K562 (cell line): ENCODE data around the gene SLC31A1. TPM values are rescaled to one million over a fixed set of nuclear protein-coding genes. Genes with fewer than 3 reads are reported as not detected.

Experiments used
- CREB1 ChIP-seq, 2 experiments: sonication (generic) in 1 of 2; formaldehyde crosslinking in 1 of 2; IDR thresholded peaks; 2 replicates each; pipeline versions ENCODE4 v1.6.1 to v1.8.0; 2012 to 2022; ENCODE audit warnings: inconsistent platforms in 1 of 2, mild to moderate bottlenecking in 1 of 2, missing genetic modification reagents in 1 of 2, moderate library complexity in 1 of 2
- GABPA ChIP-seq: fragments of 200-800 bp; sonication (Bioruptor generic); conservative IDR thresholded peaks from 2 replicates; pipeline ENCODE4 v1.6.1; 2016; ENCODE audit warnings: low read depth, missing genetic modification characterization, missing compliant biosample characterization
- HBP1 ChIP-seq: fragments of 450-650 bp; formaldehyde crosslinking; IDR thresholded peaks from 2 replicates; pipeline ENCODE4 v1.4.0; 2022; ENCODE audit warnings: missing genetic modification characterization
- ID3 ChIP-seq, 2 experiments: fragments of 250-450 bp in 1 of 2; fragments of 450-650 bp in 1 of 2; sonication (Bioruptor Pico) in 1 of 2; IDR thresholded peaks; 2 replicates each; pipeline versions ENCODE4 v1.6.1 to v1.8.0; 2016 to 2021; ENCODE audit warnings: mild to moderate bottlenecking in 2 of 2, moderate library complexity in 2 of 2, missing compliant biosample characterization in 1 of 2, missing genetic modification characterization in 1 of 2
- SOX6 ChIP-seq: fragments of 450-650 bp; IDR thresholded peaks from 2 replicates; pipeline ENCODE4 v1.6.1; 2014; ENCODE audit warnings: mild to moderate bottlenecking
- SREBF1 ChIP-seq: fragments of 150-350 bp; IDR thresholded peaks from 2 replicates; pipeline ENCODE4 v1.6.1; 2014; ENCODE audit warnings: antibody characterized with exemption, low read depth, low read length, borderline replicate concordance
- TAL1 ChIP-seq: fragments of 450-650 bp; IDR thresholded peaks from 2 replicates; pipeline ENCODE4 v1.6.1; 2016; ENCODE audit warnings: mild to moderate bottlenecking
- ZBTB11 ChIP-seq, 3 experiments: fragments of 200-800 bp in 1 of 3; fragments of 250-450 bp in 1 of 3; fragments of 450-650 bp in 1 of 3; sonication (Bioruptor Pico) in 1 of 3; sonication (Bioruptor generic) in 1 of 3; formaldehyde crosslinking in 1 of 3; IDR thresholded peaks; 2 replicates each; pipeline versions ENCODE4 v1.6.1 to v1.8.0; 2016 to 2022; ENCODE audit warnings: mild to moderate bottlenecking in 2 of 3, missing genetic modification characterization in 2 of 3, missing compliant biosample characterization in 1 of 3, moderate library complexity in 1 of 3
- polyA plus RNA-seq, 8 experiments: library from polyadenylated mRNA; depleted of rRNA in 4 of 8; stranded (reverse) in 5 of 8; unstranded in 3 of 8; fragments of >200 nt; fragmentation: Nextera tagmentation in 2 of 8; fragmentation: Illumina TruSeq in 1 of 8; extraction: Ambion mirVana in 2 of 8; extraction: Trizol in 1 of 8; gene quantifications; 2 replicates each; pipeline versions ENCODE4 v1.2.1 to v1.2.3, GENCODE V29; 2011 to 2014; ENCODE audit warnings: inconsistent platforms in 1 of 8, missing spikeins in 1 of 8
- total RNA-seq, 7 experiments: library from RNA; depleted of rRNA in 6 of 7; stranded (reverse); fragments of >200 nt in 6 of 7; fragmentation: Illumina TruSeq in 2 of 7; extraction: Trizol in 2 of 7; gene quantifications; 2 replicates each; pipeline versions ENCODE4 v1.2.1 to v1.2.3, GENCODE V29; 2011 to 2021; ENCODE audit warnings: low replicate concordance in 1 of 7
- TF ChIP-seq, protein P1 (sequence below): fragments of 200-600 bp; sonication (generic); IDR thresholded peaks from one replicate; pipeline ENCODE4 v1.6.1; 2012; ENCODE audit warnings: mild to moderate bottlenecking, low read depth, low read length, inconsistent platforms

SLC31A1 gene
- total and polyA plus RNA-seq, 9 of the 15 experiments (the other 6 are each of a cell fraction or from before 2014, with no cell fraction given): 15.4 to 40.7 (median 25.9) TPM

- TF ChIP-seq SREBF1: no peak
- no peak for TF ChIP-seq TAL1
- TF ChIP-seq ID3 (CRISPR knock-in tag; IDR thresholded peaks at IDR 0.05): no peak
- no peak for TF ChIP-seq ID3 (tag; IDR thresholded peaks at IDR 0.05)
- no peak for TF ChIP-seq CREB1 (IDR thresholded peaks at IDR 0.05)
- peak; percentile 28; the same call in 1 of the 2 replicates for TF ChIP-seq CREB1 (CRISPR knock-in tag; IDR thresholded peaks at IDR 0.05)
- TF ChIP-seq, protein P1, sequence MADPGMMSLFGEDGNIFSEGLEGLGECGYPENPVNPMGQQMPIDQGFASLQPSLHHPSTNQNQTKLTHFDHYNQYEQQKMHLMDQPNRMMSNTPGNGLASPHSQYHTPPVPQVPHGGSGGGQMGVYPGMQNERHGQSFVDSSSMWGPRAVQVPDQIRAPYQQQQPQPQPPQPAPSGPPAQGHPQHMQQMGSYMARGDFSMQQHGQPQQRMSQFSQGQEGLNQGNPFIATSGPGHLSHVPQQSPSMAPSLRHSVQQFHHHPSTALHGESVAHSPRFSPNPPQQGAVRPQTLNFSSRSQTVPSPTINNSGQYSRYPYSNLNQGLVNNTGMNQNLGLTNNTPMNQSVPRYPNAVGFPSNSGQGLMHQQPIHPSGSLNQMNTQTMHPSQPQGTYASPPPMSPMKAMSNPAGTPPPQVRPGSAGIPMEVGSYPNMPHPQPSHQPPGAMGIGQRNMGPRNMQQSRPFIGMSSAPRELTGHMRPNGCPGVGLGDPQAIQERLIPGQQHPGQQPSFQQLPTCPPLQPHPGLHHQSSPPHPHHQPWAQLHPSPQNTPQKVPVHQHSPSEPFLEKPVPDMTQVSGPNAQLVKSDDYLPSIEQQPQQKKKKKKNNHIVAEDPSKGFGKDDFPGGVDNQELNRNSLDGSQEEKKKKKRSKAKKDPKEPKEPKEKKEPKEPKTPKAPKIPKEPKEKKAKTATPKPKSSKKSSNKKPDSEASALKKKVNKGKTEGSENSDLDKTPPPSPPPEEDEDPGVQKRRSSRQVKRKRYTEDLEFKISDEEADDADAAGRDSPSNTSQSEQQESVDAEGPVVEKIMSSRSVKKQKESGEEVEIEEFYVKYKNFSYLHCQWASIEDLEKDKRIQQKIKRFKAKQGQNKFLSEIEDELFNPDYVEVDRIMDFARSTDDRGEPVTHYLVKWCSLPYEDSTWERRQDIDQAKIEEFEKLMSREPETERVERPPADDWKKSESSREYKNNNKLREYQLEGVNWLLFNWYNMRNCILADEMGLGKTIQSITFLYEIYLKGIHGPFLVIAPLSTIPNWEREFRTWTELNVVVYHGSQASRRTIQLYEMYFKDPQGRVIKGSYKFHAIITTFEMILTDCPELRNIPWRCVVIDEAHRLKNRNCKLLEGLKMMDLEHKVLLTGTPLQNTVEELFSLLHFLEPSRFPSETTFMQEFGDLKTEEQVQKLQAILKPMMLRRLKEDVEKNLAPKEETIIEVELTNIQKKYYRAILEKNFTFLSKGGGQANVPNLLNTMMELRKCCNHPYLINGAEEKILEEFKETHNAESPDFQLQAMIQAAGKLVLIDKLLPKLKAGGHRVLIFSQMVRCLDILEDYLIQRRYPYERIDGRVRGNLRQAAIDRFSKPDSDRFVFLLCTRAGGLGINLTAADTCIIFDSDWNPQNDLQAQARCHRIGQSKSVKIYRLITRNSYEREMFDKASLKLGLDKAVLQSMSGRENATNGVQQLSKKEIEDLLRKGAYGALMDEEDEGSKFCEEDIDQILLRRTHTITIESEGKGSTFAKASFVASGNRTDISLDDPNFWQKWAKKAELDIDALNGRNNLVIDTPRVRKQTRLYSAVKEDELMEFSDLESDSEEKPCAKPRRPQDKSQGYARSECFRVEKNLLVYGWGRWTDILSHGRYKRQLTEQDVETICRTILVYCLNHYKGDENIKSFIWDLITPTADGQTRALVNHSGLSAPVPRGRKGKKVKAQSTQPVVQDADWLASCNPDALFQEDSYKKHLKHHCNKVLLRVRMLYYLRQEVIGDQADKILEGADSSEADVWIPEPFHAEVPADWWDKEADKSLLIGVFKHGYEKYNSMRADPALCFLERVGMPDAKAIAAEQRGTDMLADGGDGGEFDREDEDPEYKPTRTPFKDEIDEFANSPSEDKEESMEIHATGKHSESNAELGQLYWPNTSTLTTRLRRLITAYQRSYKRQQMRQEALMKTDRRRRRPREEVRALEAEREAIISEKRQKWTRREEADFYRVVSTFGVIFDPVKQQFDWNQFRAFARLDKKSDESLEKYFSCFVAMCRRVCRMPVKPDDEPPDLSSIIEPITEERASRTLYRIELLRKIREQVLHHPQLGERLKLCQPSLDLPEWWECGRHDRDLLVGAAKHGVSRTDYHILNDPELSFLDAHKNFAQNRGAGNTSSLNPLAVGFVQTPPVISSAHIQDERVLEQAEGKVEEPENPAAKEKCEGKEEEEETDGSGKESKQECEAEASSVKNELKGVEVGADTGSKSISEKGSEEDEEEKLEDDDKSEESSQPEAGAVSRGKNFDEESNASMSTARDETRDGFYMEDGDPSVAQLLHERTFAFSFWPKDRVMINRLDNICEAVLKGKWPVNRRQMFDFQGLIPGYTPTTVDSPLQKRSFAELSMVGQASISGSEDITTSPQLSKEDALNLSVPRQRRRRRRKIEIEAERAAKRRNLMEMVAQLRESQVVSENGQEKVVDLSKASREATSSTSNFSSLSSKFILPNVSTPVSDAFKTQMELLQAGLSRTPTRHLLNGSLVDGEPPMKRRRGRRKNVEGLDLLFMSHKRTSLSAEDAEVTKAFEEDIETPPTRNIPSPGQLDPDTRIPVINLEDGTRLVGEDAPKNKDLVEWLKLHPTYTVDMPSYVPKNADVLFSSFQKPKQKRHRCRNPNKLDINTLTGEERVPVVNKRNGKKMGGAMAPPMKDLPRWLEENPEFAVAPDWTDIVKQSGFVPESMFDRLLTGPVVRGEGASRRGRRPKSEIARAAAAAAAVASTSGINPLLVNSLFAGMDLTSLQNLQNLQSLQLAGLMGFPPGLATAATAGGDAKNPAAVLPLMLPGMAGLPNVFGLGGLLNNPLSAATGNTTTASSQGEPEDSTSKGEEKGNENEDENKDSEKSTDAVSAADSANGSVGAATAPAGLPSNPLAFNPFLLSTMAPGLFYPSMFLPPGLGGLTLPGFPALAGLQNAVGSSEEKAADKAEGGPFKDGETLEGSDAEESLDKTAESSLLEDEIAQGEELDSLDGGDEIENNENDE: no peak
- peak; percentile 73 for TF ChIP-seq GABPA (tag)
- TF ChIP-seq ZBTB11 (CRISPR knock-in tag; IDR thresholded peaks at IDR 0.05): no peak
- TF ChIP-seq HBP1 (CRISPR knock-in tag): no peak
- peak; percentile 59; the same call in 1 of the 2 replicates for TF ChIP-seq SOX6
Measured at GRCh38 chr9:113228130-113228665, 6.9 kb downstream of the SLC31A1 start (continued).
